HG02678 (cell line): Measurements from ENCODE around the gene MAN1C1.

Experiments used
- ATAC-seq: cut with Tn5 transposase; IDR thresholded peaks from one replicate; pipeline ENCODE4 v1.9.1; 2021; ENCODE audit warnings: mild to moderate bottlenecking, moderate library complexity; ENCODE audit not compliant: unreplicated experiment

Gene MAN1C1

DNA sequence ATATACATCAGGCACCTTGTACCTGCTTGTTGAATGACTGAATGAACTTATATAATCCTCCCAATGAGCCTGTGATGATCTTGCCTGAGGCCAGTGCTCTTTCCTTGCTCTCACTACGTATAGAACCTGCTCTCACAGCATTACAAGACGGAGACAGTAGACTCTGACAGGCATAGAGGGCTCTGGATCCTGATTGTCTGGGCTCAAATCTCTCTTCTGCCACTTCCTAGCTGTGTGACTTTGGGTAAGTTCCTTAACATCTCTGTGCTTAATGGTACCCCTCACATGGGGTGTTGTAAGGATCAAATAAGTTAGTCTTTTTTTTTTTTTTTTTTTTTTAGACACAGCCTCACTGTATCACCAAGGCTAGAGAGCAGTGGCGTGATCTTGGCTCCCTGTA lies 4.2 kb upstream of the MAN1C1 start:
- no peak for ATAC-seq

DNA sequence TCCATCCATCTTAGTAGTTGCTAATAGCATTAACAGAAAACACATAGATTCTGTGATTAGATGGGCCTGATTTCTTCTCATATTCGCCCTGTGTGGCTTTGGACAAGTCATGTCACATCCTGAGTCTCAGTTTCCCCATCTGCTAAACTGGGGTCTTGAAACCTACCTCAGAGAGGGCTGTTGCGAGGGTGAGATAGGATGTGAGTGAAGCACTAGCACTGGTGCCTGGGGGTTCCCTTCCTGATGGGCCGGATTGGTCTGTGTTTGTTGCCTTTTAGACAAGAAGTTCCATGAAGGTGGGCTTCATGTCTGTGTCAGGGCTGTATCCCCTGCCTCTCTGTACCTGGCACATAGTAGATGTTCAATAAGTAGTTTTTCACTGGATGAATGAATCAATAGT lies 3.5 kb upstream of the MAN1C1 start:
- no peak for ATAC-seq

DNA sequence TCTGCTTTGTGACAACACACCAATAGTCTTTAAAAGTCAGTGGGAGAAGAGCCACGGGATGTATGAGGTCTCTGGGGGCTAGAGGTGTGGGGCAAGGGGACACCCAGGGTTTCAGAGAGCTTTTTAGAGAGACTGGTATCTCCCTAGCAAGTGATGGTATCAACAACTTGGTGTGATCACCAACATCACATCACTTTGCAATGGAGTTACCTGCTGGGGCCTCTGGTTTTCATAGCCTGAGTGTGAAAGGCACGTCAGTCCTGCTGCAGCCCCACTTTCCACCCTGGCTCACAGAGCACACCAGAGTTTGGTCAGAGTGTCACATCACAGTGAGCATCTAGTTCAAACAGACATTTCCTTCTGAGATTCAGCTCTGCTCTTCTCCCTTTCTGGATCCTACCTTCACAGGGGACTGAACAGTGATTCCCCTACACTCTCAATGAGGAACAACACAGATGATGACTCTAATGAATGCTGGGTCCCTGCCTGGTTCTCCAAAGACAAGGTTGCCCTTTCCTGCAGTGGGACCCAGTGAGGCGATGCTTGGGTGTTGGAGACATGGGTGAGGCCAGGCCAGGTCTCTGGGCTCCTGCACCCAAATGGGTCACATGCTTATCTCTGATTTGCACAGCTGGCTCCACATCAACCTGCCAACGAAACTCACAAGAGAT lies 2.0 kb upstream of the MAN1C1 start:
- no peak for ATAC-seq

DNA sequence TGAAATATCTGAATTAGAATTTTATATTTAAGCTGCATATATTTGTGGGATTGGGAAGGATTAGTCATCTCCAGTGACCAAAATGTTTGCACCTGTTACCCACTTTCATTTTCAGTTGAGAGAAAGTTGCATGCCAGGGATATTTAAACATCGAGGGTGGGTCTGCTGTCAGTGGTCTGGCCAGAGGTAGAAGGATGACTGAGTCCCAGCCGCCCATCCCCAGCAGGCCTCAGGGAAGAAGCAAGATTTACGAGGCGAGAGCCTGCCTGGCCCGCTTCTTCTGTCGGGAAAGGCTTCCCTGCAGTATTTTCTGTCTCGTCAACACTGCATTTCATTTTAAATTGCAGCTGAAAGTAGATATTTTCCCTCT lies 1.4 kb upstream of the MAN1C1 start:
- no peak for ATAC-seq

DNA sequence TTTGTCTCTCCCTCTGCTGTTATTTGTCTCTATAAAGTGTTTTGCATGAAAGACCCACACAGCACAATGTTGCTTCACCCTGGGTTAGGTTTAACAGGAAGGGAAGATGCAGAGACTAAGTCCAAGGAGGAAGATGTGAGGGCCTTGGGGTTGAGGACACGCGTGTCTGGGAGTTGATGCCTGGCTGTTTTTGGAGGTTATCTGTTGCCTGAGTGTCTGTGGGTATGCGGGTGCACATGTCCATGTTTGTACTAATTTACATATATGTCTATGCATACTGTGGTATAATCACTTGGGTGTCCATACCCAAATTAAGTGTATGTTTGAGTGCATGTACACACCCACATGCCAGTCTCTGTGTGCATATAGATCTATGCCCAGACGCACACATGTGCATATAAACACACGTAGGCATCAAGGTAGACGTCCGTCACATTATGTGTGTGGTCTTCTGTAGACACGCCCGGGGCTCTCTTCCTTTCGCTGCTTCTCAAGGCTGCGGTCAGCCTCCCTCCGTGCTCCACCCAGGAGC lies 962 bp upstream of the MAN1C1 start:
- no peak for ATAC-seq

DNA sequence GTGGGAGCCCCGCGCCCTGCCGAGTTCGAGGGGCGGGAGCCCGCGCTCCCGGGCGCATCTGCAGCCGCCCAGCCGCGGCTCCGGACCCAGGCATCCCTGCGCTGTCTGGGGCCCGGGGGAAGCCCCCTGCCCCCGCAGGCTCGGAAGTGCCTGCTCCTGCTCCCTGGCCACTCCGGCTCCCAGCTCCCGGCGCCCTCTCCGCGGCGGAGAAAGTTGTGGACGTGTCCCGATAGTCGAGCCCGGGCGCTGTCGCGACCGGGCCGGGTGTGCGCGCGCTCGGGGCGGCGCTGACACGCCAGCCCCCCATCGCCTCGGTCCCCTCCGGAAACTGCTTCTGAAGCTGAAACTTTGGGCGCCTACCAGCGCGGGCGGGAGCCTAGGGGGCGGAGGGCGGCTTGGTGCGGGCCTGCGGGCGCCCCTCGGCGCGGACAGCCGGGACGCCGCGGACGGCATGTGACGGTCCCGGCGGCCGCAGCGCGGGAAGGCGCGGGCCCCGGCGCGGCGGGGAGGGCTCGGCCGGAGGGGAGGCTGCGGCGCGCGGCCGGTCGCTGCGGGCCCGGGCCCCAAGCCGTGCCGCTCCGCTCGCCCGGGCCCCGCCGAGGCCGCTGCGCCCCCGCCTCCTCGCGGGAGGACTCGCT lies 515 bp downstream of the MAN1C1 start:
- ATAC-seq, result peak; percentile 1

DNA sequence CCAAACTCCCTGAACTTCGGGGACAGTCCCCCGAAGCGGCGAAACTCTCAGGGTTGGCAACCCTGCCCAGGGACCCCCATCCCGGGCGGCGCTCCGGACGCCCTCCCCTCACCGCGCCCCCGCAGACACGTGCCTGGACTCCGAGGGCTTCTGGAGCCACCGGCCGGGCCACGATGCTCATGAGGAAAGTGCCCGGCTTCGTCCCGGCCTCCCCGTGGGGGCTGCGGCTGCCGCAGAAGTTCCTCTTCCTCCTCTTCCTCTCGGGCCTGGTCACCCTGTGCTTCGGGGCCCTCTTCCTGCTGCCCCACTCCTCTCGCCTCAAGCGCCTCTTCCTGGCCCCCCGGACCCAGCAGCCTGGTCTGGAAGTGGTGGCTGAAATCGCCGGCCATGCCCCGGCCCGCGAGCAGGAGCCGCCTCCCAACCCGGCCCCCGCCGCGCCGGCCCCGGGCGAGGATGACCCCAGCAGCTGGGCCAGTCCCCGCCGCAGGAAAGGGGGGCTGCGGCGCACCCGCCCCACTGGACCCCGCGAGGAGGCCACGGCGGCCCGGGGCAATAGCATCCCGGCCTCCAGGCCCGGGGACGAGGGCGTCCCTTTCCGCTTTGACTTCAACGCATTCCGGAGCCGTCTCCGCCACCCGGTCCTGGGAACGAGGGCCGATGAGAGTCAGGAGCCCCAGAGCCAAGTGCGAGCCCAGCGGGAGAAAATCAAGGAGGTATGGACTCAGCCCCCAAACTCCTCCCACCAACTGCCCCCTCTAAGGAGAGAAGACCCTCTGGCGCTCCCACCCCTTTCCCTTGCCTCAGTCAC lies 1.2 kb downstream of the MAN1C1 start:
- ATAC-seq, result no peak

DNA sequence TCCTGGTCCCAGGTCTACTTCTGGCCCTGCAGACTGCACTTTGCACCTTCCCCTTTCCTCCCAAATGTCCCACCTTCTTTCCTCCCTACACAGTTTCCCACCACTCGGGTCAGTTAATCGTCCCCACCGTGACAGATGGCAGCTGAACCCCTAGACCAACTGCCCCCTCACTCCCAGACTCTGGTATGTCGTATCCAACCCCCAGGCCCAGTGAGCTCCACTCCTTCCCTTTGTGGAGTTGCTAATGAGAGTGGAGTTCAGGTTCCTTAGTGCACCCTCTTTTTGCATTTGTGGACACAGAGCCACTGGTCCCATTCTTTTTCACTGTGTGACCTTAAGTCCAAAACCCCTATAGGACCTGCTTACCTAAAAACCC lies 1.8 kb downstream of the MAN1C1 start:
- ATAC-seq, result no peak

DNA sequence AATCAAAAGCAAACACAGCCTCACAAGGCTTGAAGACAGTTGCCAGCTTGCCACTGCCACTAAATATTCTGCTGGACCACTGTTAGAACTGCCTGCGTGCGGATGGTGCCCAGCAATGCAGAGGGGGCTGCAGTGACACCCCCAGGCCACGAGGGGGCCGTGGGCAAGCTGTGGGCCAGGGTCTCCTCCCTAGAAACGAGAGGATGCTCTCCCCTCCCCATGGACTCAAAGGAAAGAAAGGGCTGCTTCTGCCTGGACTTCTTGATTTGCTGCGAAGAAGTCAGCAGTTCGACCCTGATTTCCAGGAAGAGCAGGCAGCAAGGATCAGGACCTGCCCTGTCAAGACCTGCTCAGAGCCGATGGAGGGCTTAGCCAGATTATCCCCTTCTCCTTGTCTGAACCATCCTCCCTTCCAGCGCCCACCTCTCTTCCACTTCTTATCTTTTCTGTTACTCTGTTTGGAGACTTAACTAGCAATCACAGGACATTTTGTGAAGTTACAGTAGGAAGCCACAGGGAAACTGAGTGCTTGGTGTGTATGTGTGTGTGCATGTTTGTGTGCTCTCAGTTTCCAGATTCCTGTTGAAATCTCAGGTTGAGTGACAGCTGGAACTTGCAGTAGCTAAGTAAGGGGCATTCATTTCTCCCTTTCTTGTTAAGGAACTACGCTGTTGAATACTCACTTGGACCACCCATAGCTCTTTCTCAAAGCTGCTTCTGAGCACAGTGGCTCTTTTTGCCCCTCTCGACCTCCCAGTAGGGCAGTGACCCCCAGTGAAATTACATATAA lies 2.7 kb downstream of the MAN1C1 start:
- no peak for ATAC-seq

DNA sequence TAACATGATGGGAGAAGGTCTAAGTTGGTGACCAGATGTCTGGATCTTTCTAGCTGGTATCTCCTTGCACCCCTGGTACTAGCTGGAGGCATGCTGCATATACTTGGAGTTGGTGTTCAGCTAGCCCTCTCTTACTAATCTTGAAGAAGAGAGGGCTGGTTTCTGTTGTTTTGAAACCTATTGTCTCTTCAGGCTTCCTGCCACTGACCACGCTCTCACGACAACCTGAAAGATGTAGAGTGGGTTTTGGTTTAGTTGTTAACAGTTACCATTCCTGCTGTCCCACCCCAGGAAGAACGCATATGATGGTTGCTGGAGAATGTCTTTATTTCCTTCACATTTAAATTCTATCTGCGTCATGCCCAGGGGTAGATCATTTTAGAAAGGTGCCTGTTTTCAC lies 3.6 kb downstream of the MAN1C1 start:
- no peak for ATAC-seq

DNA sequence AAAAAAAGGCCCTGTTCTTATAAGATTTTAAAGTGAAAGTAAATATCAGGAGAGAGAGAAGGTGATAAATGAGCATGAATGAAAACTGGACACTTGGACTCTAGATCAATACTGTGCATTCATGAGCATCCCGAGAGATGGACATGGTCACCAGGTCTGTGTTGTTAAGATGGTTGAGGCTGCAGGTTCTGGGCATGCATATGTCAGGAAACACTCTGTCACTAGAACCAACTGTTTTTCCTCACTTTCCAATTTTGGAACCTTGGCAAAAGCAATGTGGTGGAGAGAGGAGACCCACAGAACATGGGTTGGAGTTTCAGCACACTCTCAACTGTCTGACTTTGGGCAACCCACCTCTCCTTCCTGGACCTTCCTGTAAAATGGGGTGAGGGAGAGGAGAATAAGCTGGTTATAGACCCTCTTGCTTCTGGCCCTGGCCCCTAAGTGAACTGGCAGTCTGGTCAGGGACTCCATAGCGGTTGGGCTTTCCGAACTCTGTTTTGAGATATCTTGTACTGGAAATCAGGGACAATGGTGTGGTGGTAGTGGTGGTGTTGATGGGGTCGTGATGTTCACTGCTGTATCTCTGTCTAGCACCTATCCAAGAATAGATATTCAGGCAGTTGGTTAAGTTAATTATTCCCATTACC lies 4.2 kb downstream of the MAN1C1 start:
- ATAC-seq, result no peak

DNA sequence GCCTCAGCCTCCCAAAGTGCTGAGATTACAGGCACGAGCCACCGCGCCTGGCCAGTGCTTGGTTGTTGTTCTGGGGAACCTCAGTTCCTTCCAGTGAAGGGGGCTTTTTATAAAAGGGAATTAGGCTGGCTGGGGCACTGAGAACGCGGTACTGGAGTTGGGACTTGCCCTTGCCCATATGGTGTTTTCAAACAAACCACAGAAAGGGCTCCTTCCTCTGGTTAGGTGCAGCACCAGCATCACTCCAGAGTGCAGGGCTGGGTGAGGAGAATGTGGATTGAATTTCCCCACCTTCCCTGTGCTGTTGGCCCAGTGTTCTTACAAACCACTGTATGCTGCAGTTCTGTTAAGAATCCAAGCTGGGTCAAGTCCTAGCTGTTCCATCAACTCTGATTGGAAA lies 5.3 kb downstream of the MAN1C1 start:
- no peak for ATAC-seq

DNA sequence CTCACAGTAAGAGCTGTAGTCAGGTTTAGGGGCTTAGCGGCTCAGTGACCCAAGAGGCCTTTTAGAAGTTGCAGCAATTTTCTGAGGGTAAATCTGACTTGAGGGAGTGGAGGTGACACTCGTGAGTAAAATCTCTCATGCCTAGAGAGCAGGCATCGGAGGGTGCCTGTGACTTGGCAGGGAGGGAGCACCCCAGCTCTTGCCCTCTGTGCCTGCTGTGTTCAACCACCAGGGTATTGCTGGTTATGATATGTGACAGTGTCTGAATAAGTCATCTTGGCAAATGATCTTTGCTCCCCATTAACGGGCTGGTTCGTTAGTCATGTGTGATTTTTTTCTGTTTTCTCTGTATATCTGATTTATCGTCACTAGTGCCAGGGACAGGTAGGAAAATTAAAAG lies 5.9 kb downstream of the MAN1C1 start:
- ATAC-seq, result no peak

DNA sequence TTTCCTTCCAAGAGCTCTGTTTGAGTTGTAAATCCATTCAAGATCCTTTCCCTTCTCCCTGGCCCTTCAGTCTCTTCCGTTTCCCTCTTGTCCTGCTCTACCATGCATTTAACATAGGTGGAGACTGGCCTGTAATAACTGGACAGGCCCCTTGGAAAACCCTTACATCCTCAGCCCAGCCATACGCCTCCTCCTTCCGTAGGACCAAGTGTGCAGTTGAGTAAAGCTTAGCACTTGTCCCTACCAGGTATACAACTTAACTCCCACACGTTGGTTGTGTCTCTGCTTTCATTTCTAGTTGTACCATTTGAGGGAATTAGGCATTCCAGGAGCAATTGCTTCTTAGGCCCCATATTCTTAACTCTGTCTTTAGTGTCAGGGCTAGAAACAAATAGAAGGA lies 6.4 kb downstream of the MAN1C1 start:
- ATAC-seq, result no peak

DNA sequence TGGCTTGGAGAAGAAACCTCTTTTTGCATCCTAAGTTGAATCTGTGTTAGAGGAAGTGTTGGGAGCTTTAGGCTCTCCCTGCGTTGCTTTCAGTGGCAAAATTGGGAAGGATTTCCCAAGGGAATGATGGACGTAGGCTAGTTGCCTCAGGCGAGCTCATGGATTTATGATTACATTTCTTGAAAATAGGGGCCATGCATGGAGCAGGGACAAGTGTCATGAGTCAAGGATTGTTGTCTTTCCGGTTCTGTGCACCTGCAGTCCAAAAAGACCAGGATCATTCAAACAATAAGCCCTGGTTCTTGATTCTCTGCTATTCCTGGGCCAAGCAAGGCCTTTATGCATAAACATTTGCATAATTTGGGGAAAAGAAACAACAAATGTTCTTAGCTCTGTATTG lies 7.1 kb downstream of the MAN1C1 start:
- no peak for ATAC-seq

DNA sequence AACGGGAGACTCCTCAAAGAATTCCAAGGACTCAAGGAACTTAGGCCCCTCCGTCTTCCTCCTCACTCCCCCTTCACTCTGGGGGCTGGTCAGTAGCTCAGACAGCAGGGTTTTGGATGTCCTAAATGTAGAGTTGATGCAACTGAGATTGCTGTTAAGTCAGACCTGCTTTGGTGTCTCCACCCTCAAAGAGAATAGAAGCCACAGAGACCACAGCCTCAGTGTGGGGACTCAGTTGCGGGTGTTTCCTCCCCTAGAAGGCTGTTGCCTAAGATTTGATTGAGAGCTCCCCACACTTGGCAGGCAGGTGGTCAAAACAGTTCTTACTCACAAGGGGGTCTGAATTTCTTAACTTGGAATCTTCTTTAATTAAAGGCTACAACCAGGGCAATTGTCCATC lies 7.6 kb downstream of the MAN1C1 start:
- ATAC-seq, result no peak

DNA sequence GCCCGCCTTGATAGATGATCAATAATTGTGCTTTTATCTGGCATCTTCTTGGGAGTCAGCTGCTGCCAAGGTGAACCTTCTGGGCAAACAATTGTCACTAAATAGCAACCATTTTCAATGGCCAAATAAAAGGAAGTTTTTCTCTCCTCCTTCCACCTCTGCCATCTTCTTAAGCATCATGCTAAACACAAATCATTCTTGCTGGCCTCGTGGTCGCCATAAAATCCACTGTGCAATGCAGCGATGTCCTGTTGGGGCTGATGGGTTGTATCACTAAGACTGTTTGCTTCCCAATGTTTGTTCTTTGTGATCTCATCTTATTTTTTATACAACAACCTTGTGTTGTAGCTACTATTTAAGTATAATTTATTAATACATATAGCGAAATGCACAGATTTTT lies 8.0 kb downstream of the MAN1C1 start:
- no peak for ATAC-seq

DNA sequence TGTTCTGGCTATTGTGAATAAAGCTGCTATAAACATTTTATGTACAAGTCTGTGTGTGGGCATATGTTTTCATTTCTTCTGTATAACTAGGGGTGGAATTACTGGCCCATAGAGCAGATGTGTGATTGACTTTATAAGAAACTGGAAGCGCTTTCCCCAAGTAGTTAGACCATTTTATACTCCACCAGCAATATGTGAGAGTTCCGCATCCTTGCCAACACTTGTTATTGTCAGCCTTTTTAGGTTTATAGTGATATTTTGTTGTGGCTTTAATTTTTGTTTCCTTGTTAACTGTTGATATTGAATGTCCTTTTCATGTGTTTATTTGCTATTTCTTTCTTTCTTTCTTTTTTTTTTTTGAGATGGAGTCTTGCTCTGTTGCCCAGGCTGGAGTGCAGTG lies 9.4 kb downstream of the MAN1C1 start:
- no peak for ATAC-seq

DNA sequence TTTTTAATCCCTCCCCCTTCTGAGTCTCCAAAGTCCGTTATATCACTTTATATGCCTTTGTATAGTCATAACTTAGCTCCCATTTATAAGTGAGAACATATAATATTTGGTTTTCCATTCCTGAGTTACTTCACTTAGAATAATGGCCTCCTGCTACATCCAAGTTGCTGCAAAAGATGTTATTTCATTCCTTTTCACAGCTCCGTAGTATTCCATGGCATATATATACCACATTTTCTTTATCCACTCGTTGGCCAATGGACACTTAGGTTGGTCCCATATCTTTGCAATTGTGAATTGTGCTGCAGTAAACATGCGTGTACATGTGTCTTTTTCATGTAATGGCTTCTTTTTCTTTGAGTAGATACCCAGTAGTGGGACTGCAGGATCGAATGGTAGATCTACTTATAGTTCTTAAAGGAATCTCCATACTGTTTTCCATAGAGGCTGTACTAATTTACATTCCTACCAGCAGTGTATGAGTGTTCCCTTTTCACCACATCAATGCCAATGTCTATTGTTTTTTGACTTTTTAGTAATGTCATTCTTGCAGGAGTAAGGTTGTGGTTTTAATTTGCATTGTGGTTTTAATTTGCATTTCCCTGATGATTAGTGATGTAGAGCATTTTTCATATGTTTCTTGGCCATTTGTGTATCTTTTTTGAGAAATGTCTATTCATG lies 12.3 kb downstream of the MAN1C1 start:
- no peak for ATAC-seq

DNA sequence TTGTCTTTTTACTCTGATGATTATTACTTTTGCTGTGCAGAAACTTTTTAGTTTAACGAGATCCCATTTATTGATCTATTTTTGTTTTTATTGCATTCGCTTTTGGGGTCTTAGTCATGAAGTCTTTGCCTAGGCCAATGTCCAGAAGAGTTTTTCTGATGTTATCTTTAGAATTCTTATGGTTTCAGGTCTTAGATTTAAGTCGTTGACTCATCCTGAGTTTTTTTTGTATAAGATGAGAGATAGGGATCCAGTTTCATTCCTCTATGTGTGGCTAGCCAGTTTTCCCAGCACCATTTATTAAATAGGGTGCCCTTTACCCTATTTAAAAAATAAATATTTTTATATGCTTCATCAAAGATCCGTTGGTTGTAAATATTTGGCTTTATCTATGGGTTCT lies 13.2 kb downstream of the MAN1C1 start:
- no peak for ATAC-seq
